Endothelial cell of umbilical vein (primary cell): ENCODE data around the gene CEBPG. TPM values are rescaled to one million over a fixed set of nuclear protein-coding genes. Genes with fewer than 3 reads are reported as not detected.

Experiments used
- BruUV-seq: library from RNA; stranded (reverse); fragments of 400-500 nt; replicated peaks from 2 replicates; lab custom pipeline; 2021; lab: Mats Ljungman, UMichigan
- CTCF ChIA-PET: fragments of 300-600, 350-600 bp; sonication (Branson Sonifier 250); formaldehyde crosslinking; loops from one replicate; lab custom pipeline; 2021; ENCODE audit warnings: antibody characterized with exemption, inconsistent platforms; lab: Charles Lee
- POLR2A ChIA-PET: fragments of 300-600, 350-600 bp; sonication (Branson Sonifier 250); formaldehyde crosslinking; loops from one replicate; lab custom pipeline; 2021; ENCODE audit warnings: antibody characterized with exemption, inconsistent platforms; lab: Charles Lee
- DNase-seq: peaks from one replicate; pipeline ENCODE4 v3.0.0-alpha.2; 2011; ENCODE audit warnings: low read depth, low spot score
- FAIRE-seq: peaks from 2 replicates; lab custom pipeline; 2011; peaks lifted over from hg19 to GRCh38; lab: Jason Lieb, UNC
- H2AFZ ChIP-seq: 2 replicates; pipeline ENCODE4 v1.6.0; 2012; ENCODE audit warnings: low read depth, low read length, control low read depth, inconsistent platforms
- H3K27ac ChIP-seq: 2 replicates; pipeline ENCODE4 v1.5.1; 2011; ENCODE audit warnings: low read depth, mild to moderate bottlenecking, control low read depth, low read length, moderate library complexity; ENCODE audit not compliant: insufficient read depth
- H3K27me3 ChIP-seq, 2 experiments: 2 replicates each; pipeline versions ENCODE4 v1.6.0 to v1.6.1; 2011; ENCODE audit warnings: low read length in 2 of 2, mixed read lengths in 1 of 2; ENCODE audit not compliant: control insufficient read depth in 2 of 2, insufficient read depth in 2 of 2
- H3K36me3 ChIP-seq, 2 experiments: 2 replicates in 1 of 2; 3 replicates in 1 of 2; pipeline ENCODE4 v1.5.1; 2011; ENCODE audit warnings: low read length in 2 of 2, mild to moderate bottlenecking in 1 of 2, moderate library complexity in 1 of 2; ENCODE audit not compliant: control insufficient read depth in 2 of 2, insufficient read depth in 2 of 2; ENCODE audit errors: extremely low read depth in 1 of 2
- H3K4me1 ChIP-seq: 3 replicates; pipeline ENCODE4 v1.5.1; 2011; ENCODE audit warnings: mild to moderate bottlenecking, low read length; ENCODE audit not compliant: control insufficient read depth, insufficient read depth; ENCODE audit errors: extremely low read depth
- H3K4me2 ChIP-seq: 2 replicates; pipeline ENCODE4 v1.6.1; 2011; ENCODE audit warnings: low read length, control low read depth, mixed read lengths; ENCODE audit not compliant: insufficient read depth
- H3K4me3 ChIP-seq, 3 experiments: fragments of 200-600 bp in 1 of 3; sonication (generic), shearing (Covaris generic) in 1 of 3; replicated peaks in 1 of 3; 2 replicates each; pipeline ENCODE4 v1.5.1; 2011 to 2016; ENCODE audit warnings: control low read depth in 3 of 3, low read length in 3 of 3, mild to moderate bottlenecking in 2 of 3, inconsistent platforms in 1 of 3, low read depth in 1 of 3, moderate library complexity in 1 of 3; ENCODE audit not compliant: insufficient read depth in 1 of 3
- H3K79me2 ChIP-seq: 2 replicates; pipeline ENCODE4 v1.6.0; 2012; ENCODE audit warnings: low read length, inconsistent platforms; ENCODE audit not compliant: control insufficient read depth, insufficient read depth
- H3K9ac ChIP-seq: replicated peaks from 2 replicates; pipeline ENCODE3; 2011; ENCODE audit warnings: low read length, control low read depth; ENCODE audit not compliant: insufficient read depth; ENCODE audit errors: extremely low read depth
- H3K9me1 ChIP-seq: replicated peaks from 3 replicates; pipeline ENCODE4 v1.6.0; 2011; ENCODE audit warnings: mild to moderate bottlenecking, low read length; ENCODE audit not compliant: control insufficient read depth, insufficient read depth; ENCODE audit errors: extremely low read depth
- H3K9me3 ChIP-seq: replicated peaks from 2 replicates; pipeline ENCODE4 v1.5.1; 2012; ENCODE audit warnings: low read length, inconsistent platforms; ENCODE audit not compliant: control insufficient read depth, insufficient read depth
- H4K20me1 ChIP-seq: replicated peaks from 2 replicates; pipeline ENCODE3; 2011; ENCODE audit warnings: mild to moderate bottlenecking, low read length; ENCODE audit not compliant: control insufficient read depth, insufficient read depth; ENCODE audit errors: extremely low read depth
- EZH2 ChIP-seq: IDR thresholded peaks from 2 replicates; pipeline ENCODE4 v1.6.1; 2012; ENCODE audit warnings: borderline replicate concordance, low read depth, mild to moderate bottlenecking, moderate library complexity, low read length, inconsistent platforms; ENCODE audit not compliant: severe bottlenecking
- FOS ChIP-seq: IDR thresholded peaks from 2 replicates; pipeline ENCODE4 v1.6.1; 2011; ENCODE audit warnings: mild to moderate bottlenecking, low read length, moderate library complexity, borderline replicate concordance; ENCODE audit not compliant: insufficient read depth
- GATA2 ChIP-seq: IDR thresholded peaks from 2 replicates; pipeline ENCODE4 v1.7.0; 2011; ENCODE audit warnings: low read depth, mild to moderate bottlenecking, moderate library complexity, mixed read lengths, low read length; ENCODE audit not compliant: insufficient read length, insufficient read depth
- JUN ChIP-seq: IDR thresholded peaks from 2 replicates; pipeline ENCODE4 v1.6.1; 2011; ENCODE audit warnings: borderline replicate concordance, low read depth; ENCODE audit not compliant: insufficient read length, insufficient read depth
- MYC ChIP-seq: IDR thresholded peaks from one replicate; pipeline ENCODE4 v1.6.1; 2011; ENCODE audit warnings: mild to moderate bottlenecking, low read depth, low read length
- POLR2A ChIP-seq: IDR thresholded peaks from 2 replicates; pipeline ENCODE4 v1.6.1; 2012; ENCODE audit warnings: low read depth, mild to moderate bottlenecking, control low read depth, low read length
- POLR2AphosphoS5 ChIP-seq: IDR thresholded peaks from 2 replicates; pipeline ENCODE4 v1.6.1; 2012; ENCODE audit warnings: low read depth, mild to moderate bottlenecking, control low read depth, low read length, moderate library complexity; ENCODE audit not compliant: insufficient read depth
- dilution Hi-C: fragments of 300-500 bp; cut with MboI; formaldehyde crosslinking; loops from one replicate; pipeline ENCODE4 v1.15.0; 2019; ENCODE audit warnings: low sequenced_read_pairs; ENCODE audit not compliant: extremely low pct_ligation_motif_present
- intact Hi-C: fragments of 100-400 bp; cut with micrococcal nuclease; formaldehyde crosslinking; loops from one replicate; pipeline ENCODE4 v1.10.0; 2022
- polyA plus RNA-seq, 4 experiments: library from polyadenylated mRNA; depleted of rRNA in 3 of 4; stranded (reverse) in 3 of 4; unstranded in 1 of 4; fragments of >200 nt; gene quantifications; 2 replicates each; pipeline versions ENCODE4 v1.2.1 to v1.2.3, GENCODE V29; 2011 to 2012; ENCODE audit warnings: missing spikeins in 1 of 4
- total RNA-seq: library from RNA; stranded (reverse); gene quantifications from 2 replicates; pipeline ENCODE4 v1.2.3, GENCODE V29; 2021
- TF ChIP-seq, protein P1 (sequence below), 2 donors: IDR thresholded peaks; 1 replicate in 1 of 2; 2 replicates in 1 of 2; pipeline ENCODE4 v1.5.1; 2011; ENCODE audit warnings: low read length in 2 of 2, mild to moderate bottlenecking in 2 of 2, moderate library complexity in 2 of 2, control low read depth in 1 of 2, inconsistent platforms in 1 of 2, low read depth in 1 of 2; ENCODE audit not compliant: insufficient read depth in 1 of 2; ENCODE audit errors: extremely low read depth in 1 of 2
- TF ChIP-seq, protein P2 (sequence below): IDR thresholded peaks from 2 replicates; pipeline ENCODE4 v1.6.1; 2011; ENCODE audit not compliant: insufficient read depth, insufficient read length

CEBPG gene
- total and polyA plus RNA-seq, 2 donors (not counting 3 experiments of a cell fraction or from before 2014, with no cell fraction given) = 10.2 to 24.6 TPM

DNA sequence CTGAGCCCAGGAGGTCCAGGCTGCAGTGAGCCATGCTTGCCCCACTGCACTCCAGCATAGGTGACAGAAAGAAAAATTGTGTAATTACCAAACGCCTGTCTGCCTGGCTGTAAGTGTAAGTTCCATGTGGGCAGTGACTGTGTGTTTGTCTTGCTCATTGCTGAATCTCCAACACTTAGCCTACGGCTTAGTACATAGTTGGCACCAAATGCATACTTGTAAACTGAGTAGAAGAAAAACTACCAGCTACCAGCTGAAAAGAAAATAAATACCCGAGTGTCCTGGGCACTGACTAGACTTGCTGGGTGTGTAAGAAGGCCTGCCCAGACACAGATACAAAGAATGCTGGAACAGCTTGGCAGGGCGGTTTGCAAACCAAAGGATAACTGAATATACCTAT, 2.7 kb upstream of the CEBPG start:
- H3K4me1 ChIP-seq = peaks cover 20% of the 10 kb centered on the region
- POLR2A ChIA-PET = no interaction called here
- no peak overlapping the region for H2AFZ ChIP-seq
- peaks cover 21% of the 10 kb centered on the region for H3K79me2 ChIP-seq
- H3K27me3 ChIP-seq = peaks cover 4 to 9% of the 10 kb centered on the region in 2 experiments
- H3K9me3 ChIP-seq = no peaks in the 10 kb centered on the region
- no peak for TF ChIP-seq EZH2
- TF ChIP-seq, protein P1, sequence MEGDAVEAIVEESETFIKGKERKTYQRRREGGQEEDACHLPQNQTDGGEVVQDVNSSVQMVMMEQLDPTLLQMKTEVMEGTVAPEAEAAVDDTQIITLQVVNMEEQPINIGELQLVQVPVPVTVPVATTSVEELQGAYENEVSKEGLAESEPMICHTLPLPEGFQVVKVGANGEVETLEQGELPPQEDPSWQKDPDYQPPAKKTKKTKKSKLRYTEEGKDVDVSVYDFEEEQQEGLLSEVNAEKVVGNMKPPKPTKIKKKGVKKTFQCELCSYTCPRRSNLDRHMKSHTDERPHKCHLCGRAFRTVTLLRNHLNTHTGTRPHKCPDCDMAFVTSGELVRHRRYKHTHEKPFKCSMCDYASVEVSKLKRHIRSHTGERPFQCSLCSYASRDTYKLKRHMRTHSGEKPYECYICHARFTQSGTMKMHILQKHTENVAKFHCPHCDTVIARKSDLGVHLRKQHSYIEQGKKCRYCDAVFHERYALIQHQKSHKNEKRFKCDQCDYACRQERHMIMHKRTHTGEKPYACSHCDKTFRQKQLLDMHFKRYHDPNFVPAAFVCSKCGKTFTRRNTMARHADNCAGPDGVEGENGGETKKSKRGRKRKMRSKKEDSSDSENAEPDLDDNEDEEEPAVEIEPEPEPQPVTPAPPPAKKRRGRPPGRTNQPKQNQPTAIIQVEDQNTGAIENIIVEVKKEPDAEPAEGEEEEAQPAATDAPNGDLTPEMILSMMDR (IDR thresholded peaks at IDR 0.05; ENCODE audit: extremely low read depth in 1 of 2, insufficient read depth in 1 of 2, low read depth in 1 of 2, low read length in 2 of 2) = no peak
- TF ChIP-seq JUN = no peak
- TF ChIP-seq, protein P2, sequence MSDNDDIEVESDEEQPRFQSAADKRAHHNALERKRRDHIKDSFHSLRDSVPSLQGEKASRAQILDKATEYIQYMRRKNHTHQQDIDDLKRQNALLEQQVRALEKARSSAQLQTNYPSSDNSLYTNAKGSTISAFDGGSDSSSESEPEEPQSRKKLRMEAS = no peak
- no peak for TF ChIP-seq MYC
- TF ChIP-seq POLR2AphosphoS5 = no peak
- no peak for TF ChIP-seq GATA2
- TF ChIP-seq POLR2A = no peak
- TF ChIP-seq FOS = no peak
- DNase-seq (no peak), FAIRE-seq (no peak)
- no peaks in the 10 kb centered on the region for H3K36me3 ChIP-seq
- dilution Hi-C loops (no loop called here), intact Hi-C loops (loop anchor here (10.0 kb wide), 1 partner anchor 514 kb away; no protein-coding TSS in a partner anchor)
- H3K9ac ChIP-seq = no peak overlapping the region
- no peak overlapping the region for H3K27ac ChIP-seq
- no peak overlapping the region for H3K4me3 ChIP-seq
- no peak overlapping the region for H3K4me2 ChIP-seq
- H3K9me1 ChIP-seq = no peaks in the 10 kb centered on the region
- H4K20me1 ChIP-seq = peaks cover under 1% of the 10 kb centered on the region
- no TSS peak for BruUV-seq
- CTCF ChIA-PET = interaction anchor here (0.6 to 0.9 kb wide), 2 partner anchors 46 to 135 kb away, joined by 3 read pairs; no protein-coding TSS in a partner anchor
